Measurements from ENCODE around the gene ADORA1.

DNA sequence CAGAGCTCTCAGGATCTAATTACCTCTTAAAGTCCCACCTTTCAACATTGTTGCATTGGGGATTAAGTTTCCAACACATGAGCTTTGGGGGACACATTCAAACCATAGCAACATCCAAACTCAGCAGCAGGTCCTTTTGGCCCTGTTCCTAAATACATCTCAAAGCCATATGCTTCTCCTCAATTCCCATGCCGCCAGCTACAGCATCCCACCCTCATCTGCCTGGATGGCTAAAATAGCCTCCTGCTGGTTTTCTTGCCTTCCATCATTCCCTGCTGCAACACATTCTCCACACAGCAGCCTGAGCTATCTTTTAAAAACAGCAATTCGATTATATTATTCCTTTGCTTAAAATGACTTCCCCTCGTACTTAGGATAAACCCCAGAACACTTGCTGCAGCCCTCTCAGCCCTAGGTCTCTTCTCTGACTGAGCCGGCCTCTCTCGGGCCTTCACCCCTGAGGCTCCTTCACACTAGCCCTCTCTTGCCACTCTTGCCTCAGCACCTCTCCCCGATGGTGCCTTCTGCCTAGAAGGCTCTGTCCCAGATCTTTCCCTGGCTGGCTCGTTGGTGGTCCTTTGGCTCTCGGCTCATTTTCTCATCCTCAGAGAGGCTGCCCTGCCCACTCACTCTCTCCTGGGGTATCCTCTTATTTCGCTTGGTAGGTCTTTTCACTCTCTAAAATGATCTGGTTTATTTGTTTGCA lies 31.6 kb downstream of the ADORA1 start:
- TF ChIP-seq CTCF (conservative IDR thresholded peaks at IDR 0.05): no peak
- no peak for TF ChIP-seq ZFX (IDR thresholded peaks at IDR 0.05)
